ENCODE results near the gene NHS. TPM values are rescaled to one million over a fixed set of nuclear protein-coding genes. Genes with fewer than 3 reads are reported as not detected.

The NHS gene
- total RNA-seq, 1 donor from 2014 or later, result 14.9 TPM

- no peak for TF ChIP-seq CTCF (IDR thresholded peaks at IDR 0.05)
- Mint-ChIP-seq H3K4me1 (ENCODE audit: low read depth) (peaks cover 62% of the 10 kb centered on the region), H3K9me3 (ENCODE audit: low read depth) (no peaks in the 10 kb centered on the region), H3K27me3 (ENCODE audit: low read depth) (no peaks in the 10 kb centered on the region), H3K27ac (ENCODE audit: unreplicated experiment) (peak overlapping the region; percentile 65), H3K36me3 (ENCODE audit: low read depth) (no peaks in the 10 kb centered on the region), H3K4me3 (ENCODE audit: unreplicated experiment) (no peak overlapping the region)
- DNase-seq (ENCODE audit: low spot score), result no peak
Observed at GRCh38 chrX:17549107-17549651, 174.2 kb downstream of the NHS start.

GRCh38 chrX:17550011-17550410 is 175.0 kb downstream of the NHS start:
- no peaks in the 10 kb centered on the region for H3K9me3 Mint-ChIP-seq (ENCODE audit: low read depth)
- H3K27me3 Mint-ChIP-seq (ENCODE audit: low read depth), result no peaks in the 10 kb centered on the region
- TF ChIP-seq CTCF (IDR thresholded peaks at IDR 0.05), result peak; percentile 18
- H3K4me3 Mint-ChIP-seq (ENCODE audit: unreplicated experiment), result no peak overlapping the region
- no peaks in the 10 kb centered on the region for H3K36me3 Mint-ChIP-seq (ENCODE audit: low read depth)
- no peak for DNase-seq (ENCODE audit: low spot score)
- peaks cover 69% of the 10 kb centered on the region for H3K4me1 Mint-ChIP-seq (ENCODE audit: low read depth)
- H3K27ac Mint-ChIP-seq (ENCODE audit: unreplicated experiment), result no peak overlapping the region

- DNase-seq (ENCODE audit: low spot score), result no peak
- Mint-ChIP-seq H3K9me3 (ENCODE audit: low read depth) (no peaks in the 10 kb centered on the region), H3K4me3 (ENCODE audit: unreplicated experiment) (no peak overlapping the region), H3K4me1 (ENCODE audit: low read depth) (peaks cover 74% of the 10 kb centered on the region), H3K27ac (ENCODE audit: unreplicated experiment) (peak overlapping the region; percentile 54), H3K27me3 (ENCODE audit: low read depth) (no peaks in the 10 kb centered on the region), H3K36me3 (ENCODE audit: low read depth) (no peaks in the 10 kb centered on the region)
- no peak for TF ChIP-seq CTCF (IDR thresholded peaks at IDR 0.05)
Observed at GRCh38 chrX:17552044-17552650, 177.1 kb downstream of the NHS start.

GRCh38 chrX:17553469-17553868 is 178.5 kb downstream of the NHS start:
- no peak for DNase-seq (ENCODE audit: low spot score)
- no peak overlapping the region for H3K4me3 Mint-ChIP-seq (ENCODE audit: unreplicated experiment)
- no peaks in the 10 kb centered on the region for H3K27me3 Mint-ChIP-seq (ENCODE audit: low read depth)
- H3K27ac Mint-ChIP-seq (ENCODE audit: unreplicated experiment), result peak overlapping the region; percentile 94
- H3K4me1 Mint-ChIP-seq (ENCODE audit: low read depth), result peaks cover 61% of the 10 kb centered on the region
- no peaks in the 10 kb centered on the region for H3K36me3 Mint-ChIP-seq (ENCODE audit: low read depth)
- TF ChIP-seq CTCF (IDR thresholded peaks at IDR 0.05), result no peak
- no peaks in the 10 kb centered on the region for H3K9me3 Mint-ChIP-seq (ENCODE audit: low read depth)

- H3K36me3 Mint-ChIP-seq (ENCODE audit: low read depth), result no peaks in the 10 kb centered on the region
- no peaks in the 10 kb centered on the region for H3K27me3 Mint-ChIP-seq (ENCODE audit: low read depth)
- TF ChIP-seq CTCF (IDR thresholded peaks at IDR 0.05), result no peak
- H3K4me3 Mint-ChIP-seq (ENCODE audit: unreplicated experiment), result no peak overlapping the region
- H3K27ac Mint-ChIP-seq (ENCODE audit: unreplicated experiment), result peak overlapping the region; percentile 94
- peaks cover 56% of the 10 kb centered on the region for H3K4me1 Mint-ChIP-seq (ENCODE audit: low read depth)
- no peaks in the 10 kb centered on the region for H3K9me3 Mint-ChIP-seq (ENCODE audit: low read depth)
- no peak for DNase-seq (ENCODE audit: low spot score)
Observed at GRCh38 chrX:17553961-17554482, 179.0 kb downstream of the NHS start.
